HepG2 (cell line): Measurements from ENCODE around the gene SLC25A47. TPM values are rescaled to one million over a fixed set of nuclear protein-coding genes. Genes with fewer than 3 reads are reported as not detected.
A peak's percentile ranks its signal among the peaks of the same experiment; 100 is the strongest.

Experiments
- DR1 ChIP-seq: sonication (generic); formaldehyde crosslinking; IDR thresholded peaks from 2 replicates; pipeline ENCODE4 v1.8.0; 2021; ENCODE audit warnings: mild to moderate bottlenecking, missing genetic modification reagents, inconsistent platforms
- FOXA1 ChIP-seq, 2 experiments: fragments of 450-650 bp in 1 of 2; sonication (generic) in 1 of 2; formaldehyde crosslinking in 1 of 2; IDR thresholded peaks; 2 replicates each; pipeline versions ENCODE4 v1.4.0 to v1.6.1; 2016 to 2020; ENCODE audit warnings: missing genetic modification reagents in 1 of 2
- GATA4 ChIP-seq: sonication (generic); IDR thresholded peaks from 2 replicates; pipeline ENCODE4 v1.6.1; 2016; ENCODE audit warnings: antibody characterized with exemption, low read depth, borderline replicate concordance
- GTF2F1 ChIP-seq: fragments of 150-350 bp; IDR thresholded peaks from 2 replicates; pipeline ENCODE4 v1.6.1; 2014; ENCODE audit warnings: low read length
- HNRNPUL1 ChIP-seq: fragments of 200-400 bp; formaldehyde crosslinking; IDR thresholded peaks from 2 replicates; pipeline ENCODE4 v1.6.1; 2017; ENCODE audit warnings: low read depth, mild to moderate bottlenecking, low read length, moderate library complexity
- KDM4B ChIP-seq: sonication (generic); formaldehyde crosslinking; IDR thresholded peaks from 2 replicates; pipeline ENCODE4 v1.4.0; 2020; ENCODE audit warnings: missing genetic modification reagents
- PLRG1 ChIP-seq: fragments of 450-650 bp; conservative IDR thresholded peaks from 2 replicates; pipeline ENCODE4 v1.6.1; 2016
- POGZ ChIP-seq: sonication (generic); formaldehyde crosslinking; IDR thresholded peaks from 2 replicates; pipeline ENCODE4 v1.4.0; 2020; ENCODE audit warnings: mild to moderate bottlenecking, missing genetic modification reagents
- RARA ChIP-seq: IDR thresholded peaks from 2 replicates; pipeline ENCODE4 v1.6.1; 2016; ENCODE audit warnings: missing genetic modification reagents, missing compliant biosample characterization
- RBAK ChIP-seq: sonication (generic); formaldehyde crosslinking; IDR thresholded peaks from 2 replicates; pipeline ENCODE4 v1.5.1; 2020; ENCODE audit warnings: mild to moderate bottlenecking, missing genetic modification reagents
- SALL1 ChIP-seq: sonication (generic); formaldehyde crosslinking; IDR thresholded peaks from 2 replicates; pipeline ENCODE4 v1.8.0; 2022; ENCODE audit warnings: mild to moderate bottlenecking, missing genetic modification reagents
- SMARCE1 ChIP-seq: fragments of 450-650 bp; IDR thresholded peaks from 2 replicates; pipeline ENCODE4 v1.6.1; 2017; ENCODE audit warnings: borderline replicate concordance
- SPEN ChIP-seq: sonication (generic); formaldehyde crosslinking; IDR thresholded peaks from 2 replicates; pipeline ENCODE4 v1.5.1; 2020; ENCODE audit warnings: low read depth, mild to moderate bottlenecking, missing genetic modification reagents
- ZFP36L2 ChIP-seq: sonication (generic); formaldehyde crosslinking; IDR thresholded peaks from 2 replicates; pipeline ENCODE4 v1.4.0; 2020; ENCODE audit warnings: missing genetic modification reagents
- ZFP37 ChIP-seq: sonication (generic); formaldehyde crosslinking; IDR thresholded peaks from 2 replicates; pipeline ENCODE4 v1.4.0; 2020; ENCODE audit warnings: missing genetic modification reagents, borderline replicate concordance
- ZFY ChIP-seq: sonication (generic); formaldehyde crosslinking; IDR thresholded peaks from 2 replicates; pipeline ENCODE4 v1.4.0; 2020; ENCODE audit warnings: missing genetic modification reagents
- ZNF446 ChIP-seq: sonication (generic); formaldehyde crosslinking; IDR thresholded peaks from 2 replicates; pipeline ENCODE4 v1.5.0; 2020; ENCODE audit warnings: mild to moderate bottlenecking, missing genetic modification reagents
- ZNF75D ChIP-seq: sonication (generic); formaldehyde crosslinking; IDR thresholded peaks from 2 replicates; pipeline ENCODE4 v1.8.1; 2023; ENCODE audit warnings: missing genetic modification reagents, mild to moderate bottlenecking, borderline replicate concordance
- ZNF850 ChIP-seq: sonication (generic); formaldehyde crosslinking; conservative IDR thresholded peaks from 2 replicates; pipeline ENCODE4 v1.9.0; 2021; ENCODE audit warnings: mild to moderate bottlenecking, missing genetic modification reagents
- ZZZ3 ChIP-seq: sonication (generic); formaldehyde crosslinking; IDR thresholded peaks from 2 replicates; pipeline ENCODE4 v1.4.0; 2020; ENCODE audit warnings: missing genetic modification reagents, mild to moderate bottlenecking, borderline replicate concordance
- polyA plus RNA-seq, 8 experiments: library from polyadenylated mRNA; depleted of rRNA in 3 of 8; stranded (reverse) in 7 of 8; unstranded in 1 of 8; fragments of >200 nt; fragmentation: Illumina TruSeq in 4 of 8; extraction: Trizol in 4 of 8; gene quantifications; 2 replicates each; pipeline versions ENCODE4 v1.2.1 to v1.2.3, GENCODE V29; 2011 to 2016; ENCODE audit warnings: low read depth in 4 of 8, missing spikeins in 1 of 8, mixed read lengths in 1 of 8; ENCODE audit not compliant: insufficient read depth in 1 of 8
- total RNA-seq, 5 experiments: library from RNA; depleted of rRNA; stranded (reverse); fragments of >200 nt; fragmentation: Illumina TruSeq; extraction: Trizol; gene quantifications; 2 replicates each; pipeline ENCODE4 v1.2.3, GENCODE V29; 2016; ENCODE audit warnings: low read depth in 1 of 5
- TF ChIP-seq, protein P1 (sequence below): sonication (generic); formaldehyde crosslinking; IDR thresholded peaks from 2 replicates; pipeline ENCODE4 v1.5.1; 2020; ENCODE audit warnings: missing genetic modification reagents, mild to moderate bottlenecking, borderline replicate concordance
- TF ChIP-seq, protein P2 (sequence below): sonication (generic); formaldehyde crosslinking; IDR thresholded peaks from 2 replicates; pipeline ENCODE4 v1.4.0; 2020; ENCODE audit warnings: mild to moderate bottlenecking, low read depth, missing genetic modification reagents
- TF ChIP-seq, protein P3 (sequence below): sonication (generic); formaldehyde crosslinking; IDR thresholded peaks from 2 replicates; pipeline ENCODE4 v1.5.0; 2020; ENCODE audit warnings: mild to moderate bottlenecking, missing genetic modification reagents
- TF ChIP-seq, protein P4 (sequence below): sonication (generic); formaldehyde crosslinking; IDR thresholded peaks from 2 replicates; pipeline ENCODE4 v1.4.0; 2020; ENCODE audit warnings: missing genetic modification reagents
- TF ChIP-seq, protein P5 (sequence below): sonication (generic); formaldehyde crosslinking; IDR thresholded peaks from 2 replicates; pipeline ENCODE4 v1.4.0; 2020; ENCODE audit warnings: missing genetic modification reagents, borderline replicate concordance

Gene SLC25A47
- total and polyA plus RNA-seq, 2 of the 13 experiments (the other 11 are each of a cell fraction or from before 2014, with no cell fraction given): 1.0 to 1.7 TPM

DNA sequence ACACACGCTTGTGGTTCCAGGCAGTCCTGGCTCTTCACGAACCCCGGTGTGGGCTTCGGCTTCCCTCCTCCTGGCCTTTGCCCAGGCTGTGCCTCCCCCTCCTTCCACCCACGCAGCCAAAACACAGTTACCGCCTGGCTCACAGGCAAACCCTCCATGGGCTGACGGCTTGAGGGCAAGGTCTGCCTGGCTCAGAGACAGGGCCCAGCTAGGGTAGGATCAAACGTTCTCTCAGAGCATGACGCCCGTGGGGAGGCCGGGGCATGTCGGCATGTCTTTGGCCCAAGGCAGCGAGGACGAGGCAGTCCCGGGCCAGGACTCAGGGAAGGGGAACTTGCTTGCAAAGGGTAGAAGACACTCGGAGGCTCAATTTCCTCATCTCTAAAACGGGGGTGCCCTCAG lies 2.1 kb downstream of the SLC25A47 start (continued):
- TF ChIP-seq, protein P1, sequence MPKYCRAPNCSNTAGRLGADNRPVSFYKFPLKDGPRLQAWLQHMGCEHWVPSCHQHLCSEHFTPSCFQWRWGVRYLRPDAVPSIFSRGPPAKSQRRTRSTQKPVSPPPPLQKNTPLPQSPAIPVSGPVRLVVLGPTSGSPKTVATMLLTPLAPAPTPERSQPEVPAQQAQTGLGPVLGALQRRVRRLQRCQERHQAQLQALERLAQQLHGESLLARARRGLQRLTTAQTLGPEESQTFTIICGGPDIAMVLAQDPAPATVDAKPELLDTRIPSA (CRISPR knock-in tag): no peak
- TF ChIP-seq ZFP37: no peak
- TF ChIP-seq ZNF75D (CRISPR knock-in tag): 0 out of 2 replicates have a peak, but pooled peaks have one; percentile 51
- no peak for TF ChIP-seq KDM4B (CRISPR knock-in tag)
- no peak for TF ChIP-seq ZFP36L2
- TF ChIP-seq DR1: no peak
- TF ChIP-seq, protein P2, sequence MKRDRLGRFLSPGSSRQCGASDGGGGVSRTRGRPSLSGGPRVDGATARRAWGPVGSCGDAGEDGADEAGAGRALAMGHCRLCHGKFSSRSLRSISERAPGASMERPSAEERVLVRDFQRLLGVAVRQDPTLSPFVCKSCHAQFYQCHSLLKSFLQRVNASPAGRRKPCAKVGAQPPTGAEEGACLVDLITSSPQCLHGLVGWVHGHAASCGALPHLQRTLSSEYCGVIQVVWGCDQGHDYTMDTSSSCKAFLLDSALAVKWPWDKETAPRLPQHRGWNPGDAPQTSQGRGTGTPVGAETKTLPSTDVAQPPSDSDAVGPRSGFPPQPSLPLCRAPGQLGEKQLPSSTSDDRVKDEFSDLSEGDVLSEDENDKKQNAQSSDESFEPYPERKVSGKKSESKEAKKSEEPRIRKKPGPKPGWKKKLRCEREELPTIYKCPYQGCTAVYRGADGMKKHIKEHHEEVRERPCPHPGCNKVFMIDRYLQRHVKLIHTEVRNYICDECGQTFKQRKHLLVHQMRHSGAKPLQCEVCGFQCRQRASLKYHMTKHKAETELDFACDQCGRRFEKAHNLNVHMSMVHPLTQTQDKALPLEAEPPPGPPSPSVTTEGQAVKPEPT (CRISPR knock-in tag): no peak
- no peak for TF ChIP-seq RBAK (CRISPR knock-in tag)
- peak; percentile 86 for TF ChIP-seq SALL1
- no peak for TF ChIP-seq ZNF850 (CRISPR knock-in tag)
- TF ChIP-seq ZFY (CRISPR knock-in tag): peak; percentile 64; the same call in 1 of the 2 replicates
- TF ChIP-seq GTF2F1: no peak
- no peak for TF ChIP-seq ZNF446
- TF ChIP-seq, protein P3, sequence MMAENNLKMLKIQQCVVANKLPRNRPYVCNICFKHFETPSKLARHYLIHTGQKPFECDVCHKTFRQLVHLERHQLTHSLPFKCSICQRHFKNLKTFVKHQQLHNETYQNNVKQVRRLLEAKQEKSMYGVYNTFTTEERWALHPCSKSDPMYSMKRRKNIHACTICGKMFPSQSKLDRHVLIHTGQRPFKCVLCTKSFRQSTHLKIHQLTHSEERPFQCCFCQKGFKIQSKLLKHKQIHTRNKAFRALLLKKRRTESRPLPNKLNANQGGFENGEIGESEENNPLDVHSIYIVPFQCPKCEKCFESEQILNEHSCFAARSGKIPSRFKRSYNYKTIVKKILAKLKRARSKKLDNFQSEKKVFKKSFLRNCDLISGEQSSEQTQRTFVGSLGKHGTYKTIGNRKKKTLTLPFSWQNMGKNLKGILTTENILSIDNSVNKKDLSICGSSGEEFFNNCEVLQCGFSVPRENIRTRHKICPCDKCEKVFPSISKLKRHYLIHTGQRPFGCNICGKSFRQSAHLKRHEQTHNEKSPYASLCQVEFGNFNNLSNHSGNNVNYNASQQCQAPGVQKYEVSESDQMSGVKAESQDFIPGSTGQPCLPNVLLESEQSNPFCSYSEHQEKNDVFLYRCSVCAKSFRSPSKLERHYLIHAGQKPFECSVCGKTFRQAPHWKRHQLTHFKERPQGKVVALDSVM (CRISPR knock-in tag): peak; percentile 40; the same call in 1 of the 2 replicates
- TF ChIP-seq SMARCE1: no peak
- TF ChIP-seq ZZZ3 (CRISPR knock-in tag): no peak
- 0 out of 2 replicates have a peak, but pooled peaks have one; percentile 19 for TF ChIP-seq SPEN (CRISPR knock-in tag)
- TF ChIP-seq GATA4: no peak
- TF ChIP-seq, protein P4, sequence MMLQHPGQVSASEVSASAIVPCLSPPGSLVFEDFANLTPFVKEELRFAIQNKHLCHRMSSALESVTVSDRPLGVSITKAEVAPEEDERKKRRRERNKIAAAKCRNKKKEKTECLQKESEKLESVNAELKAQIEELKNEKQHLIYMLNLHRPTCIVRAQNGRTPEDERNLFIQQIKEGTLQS: no peak
- no peak for TF ChIP-seq PLRG1
- TF ChIP-seq HNRNPUL1: no peak
- TF ChIP-seq POGZ (CRISPR knock-in tag): no peak
- TF ChIP-seq, protein P5, sequence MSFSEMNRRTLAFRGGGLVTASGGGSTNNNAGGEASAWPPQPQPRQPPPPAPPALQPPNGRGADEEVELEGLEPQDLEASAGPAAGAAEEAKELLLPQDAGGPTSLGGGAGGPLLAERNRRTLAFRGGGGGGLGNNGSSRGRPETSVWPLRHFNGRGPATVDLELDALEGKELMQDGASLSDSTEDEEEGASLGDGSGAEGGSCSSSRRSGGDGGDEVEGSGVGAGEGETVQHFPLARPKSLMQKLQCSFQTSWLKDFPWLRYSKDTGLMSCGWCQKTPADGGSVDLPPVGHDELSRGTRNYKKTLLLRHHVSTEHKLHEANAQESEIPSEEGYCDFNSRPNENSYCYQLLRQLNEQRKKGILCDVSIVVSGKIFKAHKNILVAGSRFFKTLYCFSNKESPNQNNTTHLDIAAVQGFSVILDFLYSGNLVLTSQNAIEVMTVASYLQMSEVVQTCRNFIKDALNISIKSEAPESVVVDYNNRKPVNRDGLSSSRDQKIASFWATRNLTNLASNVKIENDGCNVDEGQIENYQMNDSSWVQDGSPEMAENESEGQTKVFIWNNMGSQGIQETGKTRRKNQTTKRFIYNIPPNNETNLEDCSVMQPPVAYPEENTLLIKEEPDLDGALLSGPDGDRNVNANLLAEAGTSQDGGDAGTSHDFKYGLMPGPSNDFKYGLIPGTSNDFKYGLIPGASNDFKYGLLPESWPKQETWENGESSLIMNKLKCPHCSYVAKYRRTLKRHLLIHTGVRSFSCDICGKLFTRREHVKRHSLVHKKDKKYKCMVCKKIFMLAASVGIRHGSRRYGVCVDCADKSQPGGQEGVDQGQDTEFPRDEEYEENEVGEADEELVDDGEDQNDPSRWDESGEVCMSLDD (CRISPR knock-in tag): no peak
- TF ChIP-seq RARA: 0 out of 2 replicates have a peak, but pooled peaks have one; percentile 16
- no peak for TF ChIP-seq FOXA1 (IDR thresholded peaks at IDR 0.05)
- no peak for TF ChIP-seq FOXA1 (CRISPR knock-in tag; IDR thresholded peaks at IDR 0.05)
